HG02763 (cell line): ENCODE results near the gene MRPL34.
"Not testable (repeated sequence)": the region's sequence is repeated elsewhere in the genome, so short reads cannot be mapped to it uniquely, and the experiment has no call there.

ENCODE experiments used
- ATAC-seq: cut with Tn5 transposase; IDR thresholded peaks from one replicate; pipeline ENCODE4 v1.9.1; 2021; ENCODE audit warnings: mild to moderate bottlenecking, moderate library complexity; ENCODE audit not compliant: unreplicated experiment

MRPL34 gene

GRCh38 chr19:17285415-17286135 is 20.1 kb upstream of the MRPL34 start:
- no peak for ATAC-seq

DNA sequence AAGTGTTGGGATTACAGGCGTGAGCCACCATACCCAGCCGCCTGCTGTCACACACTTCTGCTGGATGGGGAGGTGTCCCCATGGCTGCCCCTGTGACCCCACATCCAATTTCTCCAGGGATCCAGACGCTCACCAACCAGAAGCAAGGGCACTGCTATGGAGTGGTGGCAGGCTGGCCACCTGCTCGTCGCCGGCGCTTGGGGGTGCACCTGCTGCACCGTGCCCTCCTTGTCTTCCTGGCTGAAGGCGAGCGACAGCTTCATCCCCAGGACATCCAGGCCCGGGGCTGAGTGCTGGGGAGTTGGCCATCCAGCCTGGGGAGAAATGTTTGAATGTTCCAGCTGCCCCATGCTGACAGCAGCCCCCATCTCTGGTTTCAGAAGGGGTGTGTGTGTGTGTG is 19.4 kb upstream of the MRPL34 start:
- no peak for ATAC-seq

DNA sequence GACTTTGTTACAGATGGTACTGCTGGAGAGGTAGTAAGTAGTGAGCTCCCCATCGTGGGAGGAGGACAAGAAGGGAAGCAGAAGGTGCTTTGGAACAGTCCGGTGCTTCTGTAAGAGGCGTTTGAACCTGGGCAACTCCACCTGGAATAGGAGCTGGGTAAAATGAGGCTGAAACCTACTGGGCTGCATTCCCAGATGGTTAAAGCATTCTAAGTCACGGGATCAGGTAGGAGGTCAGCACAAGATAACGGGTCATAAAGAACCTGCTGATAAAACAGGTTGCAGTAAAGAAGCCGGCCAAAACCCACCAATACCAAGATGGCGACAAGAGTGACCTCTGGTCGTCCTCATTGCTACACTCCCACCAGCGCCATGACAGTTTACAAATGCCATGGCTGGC is 18.9 kb upstream of the MRPL34 start:
- no peak for ATAC-seq

GRCh38 chr19:17289489-17289888 is 16.2 kb upstream of the MRPL34 start:
- ATAC-seq: no peak

GRCh38 chr19:17292301-17293074 is 13.2 kb upstream of the MRPL34 start:
- ATAC-seq: peak; percentile 79

DNA sequence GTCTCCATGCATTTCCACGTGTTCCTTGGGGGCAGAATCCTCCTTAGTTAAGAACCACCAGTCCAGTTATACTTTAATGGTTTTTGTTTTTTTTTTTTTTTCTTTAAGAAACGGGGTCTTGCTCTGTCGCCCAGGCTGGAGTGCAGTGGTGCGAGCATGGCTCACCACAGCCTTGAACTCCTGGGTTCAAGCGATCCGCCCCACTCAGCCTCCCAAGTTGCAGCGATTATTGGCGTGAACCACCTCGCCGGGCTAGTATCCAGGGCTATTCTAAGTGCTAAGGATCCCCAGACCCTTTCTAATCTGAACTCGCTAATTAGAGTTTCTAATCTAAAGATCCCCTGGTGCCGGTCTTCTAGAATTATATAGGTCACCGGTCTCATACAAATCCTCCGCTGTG is 12.1 kb upstream of the MRPL34 start:
- no peak for ATAC-seq

DNA sequence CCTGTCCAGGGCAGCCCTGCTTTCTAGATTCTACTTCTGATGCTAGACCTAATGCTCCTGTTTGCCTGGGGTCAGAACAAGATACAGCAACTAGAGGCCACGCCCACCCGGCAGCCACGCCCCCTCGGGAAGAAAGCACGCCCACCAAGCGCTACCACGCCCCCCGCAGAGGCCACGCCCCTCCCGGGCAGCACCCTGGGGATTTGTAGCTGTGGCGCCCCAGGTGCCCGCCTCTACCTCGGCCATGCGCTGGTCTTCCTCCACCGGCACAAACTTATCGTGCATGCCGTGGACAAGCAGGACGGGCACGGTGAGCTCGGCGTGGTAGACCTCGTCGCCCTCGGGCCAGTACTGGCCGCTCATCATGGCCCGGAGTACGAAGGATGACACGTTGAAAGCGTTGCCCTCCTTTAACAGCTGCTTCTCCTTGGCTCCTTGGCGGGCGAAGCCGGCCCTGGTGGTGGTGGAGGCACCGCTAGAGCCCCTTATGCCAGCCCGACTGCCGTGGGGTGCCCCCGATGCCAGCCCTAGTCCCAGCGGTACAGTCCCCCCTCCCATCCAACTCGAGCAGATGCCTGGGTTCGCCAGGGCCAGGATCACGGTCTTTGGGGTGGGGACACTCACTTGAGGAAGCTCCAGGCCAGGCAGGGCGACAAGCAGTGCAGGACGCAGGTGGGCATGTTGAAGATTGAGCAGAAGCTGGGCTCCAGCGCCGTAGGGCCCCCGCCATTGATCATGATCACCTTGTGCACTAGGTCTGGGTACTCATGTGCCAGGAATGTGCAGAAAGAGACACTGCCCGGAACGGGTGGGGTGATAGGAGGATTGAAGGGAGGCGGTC is 11.4 kb upstream of the MRPL34 start:
- no peak for ATAC-seq

GRCh38 chr19:17295551-17295950 is 10.1 kb upstream of the MRPL34 start:
- ATAC-seq: not testable (repeated sequence)

GRCh38 chr19:17296273-17296672 is 9.4 kb upstream of the MRPL34 start:
- no peak for ATAC-seq

DNA sequence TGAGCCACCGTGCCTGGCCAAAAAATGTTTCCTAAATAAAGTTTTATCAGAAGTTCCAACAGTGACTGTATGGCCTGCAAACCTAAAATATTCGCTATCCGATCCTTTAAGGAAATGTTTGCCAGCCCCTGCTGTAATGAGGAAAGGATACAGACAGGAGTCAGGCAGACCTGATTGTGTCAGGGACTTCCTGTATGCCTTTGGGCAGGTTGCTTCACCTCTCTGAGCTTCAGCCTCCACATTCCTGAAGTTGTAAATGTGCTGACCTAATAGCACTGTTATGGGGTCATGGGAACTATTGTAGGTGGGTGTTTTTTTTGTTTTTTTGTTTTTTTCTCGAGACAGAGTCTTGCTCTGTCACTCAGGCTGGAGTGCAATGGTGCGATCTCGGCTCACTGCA is 8.7 kb upstream of the MRPL34 start:
- ATAC-seq: no peak

GRCh38 chr19:17300992-17301619 is 4.6 kb upstream of the MRPL34 start:
- ATAC-seq: no peak

DNA sequence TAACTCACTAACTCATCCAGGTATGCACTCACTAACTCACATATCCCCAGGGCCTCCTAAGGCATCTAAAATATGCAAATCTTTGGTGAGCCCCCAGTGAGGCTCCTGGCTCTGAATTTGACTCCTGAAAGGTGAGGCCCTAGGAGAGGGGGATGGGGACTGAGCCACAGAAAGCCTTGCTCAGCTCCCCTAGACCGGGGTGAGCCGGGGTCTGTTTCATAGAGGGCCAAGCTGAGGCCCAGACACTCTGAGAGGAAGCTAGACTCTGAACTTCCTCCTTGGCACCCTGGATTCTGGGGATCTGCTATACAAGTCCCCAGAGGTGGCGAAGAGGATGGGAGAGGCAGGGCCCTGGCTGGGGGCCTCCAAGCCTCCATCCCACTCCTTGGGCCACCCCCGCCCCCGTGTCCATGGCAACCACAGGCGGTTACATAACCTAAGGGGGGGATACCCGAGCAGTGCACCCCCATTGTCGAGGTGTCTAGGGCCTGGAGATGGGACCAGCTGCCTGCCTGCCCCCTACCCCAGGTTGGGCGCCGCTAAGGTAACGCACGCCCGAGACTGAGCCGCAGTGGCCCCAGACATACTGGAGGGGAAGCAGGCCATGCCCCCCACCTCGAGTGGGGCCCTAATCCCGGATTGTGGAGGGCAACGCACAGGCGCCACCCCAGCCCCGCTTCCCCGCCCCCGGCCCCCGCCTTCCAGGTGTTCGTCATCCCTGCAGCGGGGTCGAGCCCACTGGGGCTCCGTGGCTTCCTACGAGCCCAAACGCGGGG is 3.1 kb upstream of the MRPL34 start:
- ATAC-seq: no peak

DNA sequence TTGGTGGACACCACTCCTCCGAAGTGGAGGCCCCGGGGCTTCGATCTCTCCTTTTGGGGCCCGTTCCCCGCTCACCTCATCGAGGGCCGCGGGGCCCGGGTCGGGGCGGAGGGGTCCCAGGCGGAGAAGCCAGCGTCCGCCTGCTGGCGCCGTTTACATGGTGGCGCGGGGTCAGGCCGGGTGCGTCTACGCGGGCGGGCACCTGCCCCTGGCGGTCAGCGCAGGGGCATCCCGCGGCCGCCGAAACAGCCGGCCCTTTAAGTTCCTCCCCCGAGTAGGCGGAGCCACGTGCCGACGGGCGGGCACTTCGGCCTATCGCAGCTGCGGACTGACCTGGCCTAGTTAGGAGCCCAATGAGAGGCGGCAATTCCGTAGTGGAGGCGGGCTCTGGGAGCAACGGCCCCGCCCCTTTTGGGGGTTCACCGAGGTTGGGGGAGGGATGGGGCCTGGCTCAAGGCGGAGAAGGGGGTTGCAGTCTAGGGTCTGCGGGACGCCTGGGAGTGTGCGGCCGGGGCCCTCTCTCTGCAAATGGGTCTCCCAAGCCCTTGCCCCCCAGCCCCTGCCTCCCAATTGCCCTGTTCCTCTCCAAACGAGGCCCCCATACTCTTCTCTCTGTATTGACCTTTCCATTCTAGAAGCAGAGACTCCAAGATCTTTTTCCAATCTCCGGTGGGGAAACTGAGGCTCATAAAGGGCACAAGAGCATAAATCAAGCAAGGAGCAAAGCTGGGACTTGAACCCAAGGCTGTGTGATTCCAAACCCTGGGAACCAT is 2.3 kb upstream of the MRPL34 start, which contains the start of gene ABHD8:
Gene ABHD8 (minus strand): TSS at position 259 of the 773 bp plus-strand sequence. CDS start 1,809 bp downstream, outside the sequence.
- ATAC-seq: peak; percentile 60

DNA sequence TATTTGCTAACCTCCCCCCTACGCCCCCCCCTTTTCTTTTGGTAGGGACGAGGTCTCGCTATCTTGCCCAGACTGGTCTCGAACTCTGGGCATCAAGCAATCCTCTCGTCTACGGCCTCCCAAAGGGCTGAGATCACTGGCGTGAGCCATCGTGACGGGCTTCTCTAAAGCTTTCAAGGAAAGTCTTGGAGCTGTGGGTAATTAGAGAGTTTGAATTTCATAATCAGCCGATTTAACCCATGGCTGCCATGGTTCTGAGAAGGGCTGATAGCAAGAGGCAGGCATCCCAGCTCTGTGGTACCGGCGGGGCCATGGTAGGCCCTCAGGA is 1.8 kb upstream of the MRPL34 start:
- ATAC-seq: no peak

GRCh38 chr19:17304386-17305215 is 1.1 kb upstream of the MRPL34 start:
- no peak for ATAC-seq

DNA sequence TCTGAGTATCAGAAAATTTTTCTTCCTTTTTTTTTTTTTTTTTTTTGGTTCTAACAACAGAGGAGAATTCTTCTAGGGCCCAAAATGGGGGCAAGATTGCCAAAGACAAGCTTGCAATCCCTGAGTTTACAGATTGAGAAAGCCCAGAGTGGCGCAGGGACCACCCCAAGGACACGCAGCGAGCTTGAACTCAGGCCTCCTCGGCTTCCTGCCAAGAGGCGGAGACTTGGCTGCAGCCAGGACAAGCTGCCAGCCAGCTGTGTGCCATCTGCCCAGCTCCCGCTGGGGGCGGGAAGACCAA is 506 bp upstream of the MRPL34 start:
- no peak for ATAC-seq

- no peak for ATAC-seq
Observed at GRCh38 chr19:17306285-17306714, 628 bp downstream of the MRPL34 start.

- ATAC-seq: no peak
Observed at GRCh38 chr19:17307876-17308377, 2.3 kb downstream of the MRPL34 start.
